CD4-positive, alpha-beta T cell treated with Interleukin-6 at 100 ng/mL for 8 hours (primary cell): ENCODE data around the gene FGD6.
"Not testable (repeated sequence)": the region's sequence is repeated elsewhere in the genome, so short reads cannot be mapped to it uniquely, and the experiment has no call there.

ENCODE experiments used
- DNase-seq: peaks from one replicate; pipeline ENCODE4 v3.0.0-alpha.2; 2020; ENCODE audit warnings: mixed read lengths, low spot score

FGD6 gene

GRCh38 chr12:95234187-95234586 lies 16.9 kb upstream of the FGD6 start:
- not testable (repeated sequence) for DNase-seq

- no peak for DNase-seq
These were observed 13.9 kb upstream of the FGD6 start for GRCh38 chr12:95231190-95231589.

GRCh38 chr12:95230313-95230712 lies 13.0 kb upstream of the FGD6 start:
- DNase-seq, result no peak

- no peak for DNase-seq
These were observed 12.4 kb upstream of the FGD6 start for GRCh38 chr12:95229636-95230035.

- DNase-seq, result no peak
These were observed 11.3 kb upstream of the FGD6 start for GRCh38 chr12:95228617-95229016.

GRCh38 chr12:95227818-95228356 lies 10.6 kb upstream of the FGD6 start:
- DNase-seq, result no peak

- no peak for DNase-seq
These were observed 8.5 kb upstream of the FGD6 start for GRCh38 chr12:95225645-95226212.

GRCh38 chr12:95224202-95225170 lies 7.2 kb upstream of the FGD6 start:
- DNase-seq, result no peak

- DNase-seq, result no peak
These were observed 3.5 kb upstream of the FGD6 start for GRCh38 chr12:95220726-95221125.

- no peak for DNase-seq
These were observed 2.9 kb upstream of the FGD6 start for GRCh38 chr12:95220190-95220589.

- DNase-seq, result peak; percentile 16
These were observed 1.2 kb upstream of the FGD6 start for GRCh38 chr12:95218150-95219133.

GRCh38 chr12:95216711-95217376 lies 423 bp downstream of the FGD6 start:
- no peak for DNase-seq

- DNase-seq, result no peak
These were observed 1.3 kb downstream of the FGD6 start for GRCh38 chr12:95215949-95216348.

- DNase-seq, result no peak
These were observed 2.8 kb downstream of the FGD6 start for GRCh38 chr12:95214466-95214865.

GRCh38 chr12:95213928-95214327 lies 3.3 kb downstream of the FGD6 start:
- DNase-seq, result no peak

GRCh38 chr12:95213119-95213518 lies 4.1 kb downstream of the FGD6 start:
- no peak for DNase-seq

- DNase-seq, result no peak
These were observed 4.7 kb downstream of the FGD6 start for GRCh38 chr12:95212586-95212985.

- DNase-seq, result no peak
These were observed 8.6 kb downstream of the FGD6 start for GRCh38 chr12:95208678-95209077.

GRCh38 chr12:95207407-95207806 lies 9.9 kb downstream of the FGD6 start:
- DNase-seq, result no peak

- DNase-seq, result no peak
These were observed 10.4 kb downstream of the FGD6 start for GRCh38 chr12:95206916-95207315.

- no peak for DNase-seq
These were observed 11.6 kb downstream of the FGD6 start for GRCh38 chr12:95205685-95206084.
